Fibroblast of pulmonary artery (primary cell): ENCODE data around the gene SLC5A9.

ENCODE experiments used
- DNase-seq: peaks from one replicate; pipeline ENCODE4 v3.0.0-alpha.2; 2010; ENCODE audit warnings: low read depth
- H3K4me3 ChIP-seq: replicated peaks from 2 replicates; pipeline ENCODE4 v1.5.1; 2011; ENCODE audit warnings: low read depth, mild to moderate bottlenecking, control low read depth, low read length, moderate library complexity
- CTCF ChIP-seq: IDR thresholded peaks from 2 replicates; pipeline ENCODE4 v1.5.1; 2011; ENCODE audit warnings: mild to moderate bottlenecking, control low read depth, low read length, inconsistent platforms; ENCODE audit errors: missing control alignments

Gene SLC5A9

DNA sequence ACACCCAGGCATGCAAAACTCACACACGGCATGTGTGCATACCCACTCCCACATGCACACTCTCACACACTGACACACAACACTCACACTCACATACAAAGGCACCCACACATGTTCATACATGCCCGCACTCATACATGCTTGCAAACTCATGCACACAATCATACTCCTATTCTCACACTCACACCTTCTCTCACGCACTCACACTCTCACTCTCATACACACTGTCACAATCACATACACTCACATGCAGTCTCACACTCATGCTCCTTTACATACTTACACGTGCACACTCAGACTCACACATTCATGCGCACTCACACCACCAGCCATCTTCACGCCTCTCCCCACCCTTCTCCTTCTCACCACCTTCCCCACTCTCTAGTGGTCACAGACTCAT is 3.1 kb downstream of the SLC5A9 start:
- no peak for TF ChIP-seq CTCF

DNA sequence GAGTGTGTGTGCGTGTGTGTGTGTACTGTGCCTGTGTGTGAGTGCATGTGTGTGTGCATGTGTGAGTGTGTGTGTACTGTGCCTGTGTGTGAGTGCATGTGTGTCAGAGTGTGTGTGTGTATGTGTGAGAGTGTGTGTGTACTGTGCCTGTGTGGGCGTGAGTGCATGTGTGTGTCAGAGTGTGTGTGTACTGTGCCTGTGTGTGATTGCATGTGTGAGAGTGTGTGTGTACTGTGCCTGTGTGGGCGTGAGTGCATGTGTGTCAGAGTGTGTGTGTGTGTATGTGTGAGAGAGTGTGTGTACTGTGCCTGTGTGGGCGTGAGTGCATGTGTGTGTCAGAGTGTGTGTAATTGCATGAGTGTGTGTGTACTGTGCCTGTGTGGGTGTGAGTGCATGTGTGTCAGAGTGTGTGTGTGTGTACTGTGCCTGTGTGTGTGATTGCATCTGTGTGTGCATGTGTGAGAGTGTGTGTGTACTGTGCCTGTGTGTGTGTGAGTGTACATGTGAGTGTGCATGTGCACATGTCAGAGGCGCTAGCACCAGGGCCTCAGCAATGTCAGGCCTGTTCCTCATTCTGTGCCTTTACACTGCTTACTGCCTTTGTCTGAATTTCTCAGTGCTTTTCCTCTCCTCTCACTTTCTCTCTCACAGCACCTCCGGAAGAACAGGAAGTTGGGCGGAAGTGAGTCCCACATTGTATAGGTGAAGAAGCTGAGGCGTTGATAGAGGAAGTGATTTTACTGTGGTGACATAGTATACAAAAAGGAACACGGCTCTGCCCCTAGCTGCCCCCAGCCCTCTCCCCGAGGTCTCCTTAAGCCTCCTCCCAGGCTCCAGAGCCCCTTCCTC is 4.9 kb downstream of the SLC5A9 start:
- H3K4me3 ChIP-seq = no peak overlapping the region
- no peak for TF ChIP-seq CTCF
- no peak for DNase-seq

More for the DNA sequence above, 3.1 kb downstream of the SLC5A9 start:
- no peak for DNase-seq
- H3K4me3 ChIP-seq = no peak overlapping the region

GRCh38 chr1:48228156-48228555 is 5.6 kb downstream of the SLC5A9 start:
- no peak for DNase-seq
- H3K4me3 ChIP-seq = no peak overlapping the region
- no peak for TF ChIP-seq CTCF

GRCh38 chr1:48229317-48229716 is 6.8 kb downstream of the SLC5A9 start:
- no peak overlapping the region for H3K4me3 ChIP-seq
- no peak for TF ChIP-seq CTCF
- no peak for DNase-seq

- H3K4me3 ChIP-seq = no peak overlapping the region
- no peak for DNase-seq
- TF ChIP-seq CTCF = no peak
These were observed 7.7 kb downstream of the SLC5A9 start for GRCh38 chr1:48230236-48230635.

- no peak for TF ChIP-seq CTCF
- DNase-seq = no peak
- H3K4me3 ChIP-seq = no peak overlapping the region
These were observed 10.2 kb downstream of the SLC5A9 start for GRCh38 chr1:48232722-48233121.
